Panc1 (cell line): ENCODE data around the gene LTBP2. TPM values are rescaled to one million over a fixed set of nuclear protein-coding genes. Genes with fewer than 3 reads are reported as not detected.

Source experiments
- ATAC-seq: fragments of 200-7000 bp; cut with Tn5 transposase; 2 replicates; pipeline ENCODE4 v1.9.1; 2020; ENCODE audit warnings: mild to moderate bottlenecking, moderate library complexity
- BruUV-seq: library from RNA; stranded (reverse); fragments of 400-500 nt; replicated peaks from 2 replicates; lab custom pipeline; 2021; lab: Mats Ljungman, UMichigan
- CTCF ChIA-PET: fragments of 300-600 bp; sonication (Branson Sonifier 250); formaldehyde crosslinking; loops from one replicate; lab custom pipeline; 2022; ENCODE audit warnings: antibody characterized with exemption; lab: Charles Lee
- POLR2A ChIA-PET: fragments of 300-600 bp; sonication (Branson Sonifier 250); formaldehyde crosslinking; loops from one replicate; lab custom pipeline; 2022; ENCODE audit warnings: antibody characterized with exemption; lab: Charles Lee
- DNase-seq: peaks from one replicate; pipeline ENCODE4 v3.0.0-alpha.2; 2010; ENCODE audit warnings: low read depth, low spot score
- H3K27ac ChIP-seq: 2 replicates; pipeline ENCODE4 v1.5.1; 2011; ENCODE audit warnings: mild to moderate bottlenecking, low read length, inconsistent platforms
- H3K27me3 ChIP-seq: fragments of 200-500 bp; sonication (Bioruptor generic); 2 replicates; pipeline ENCODE4 v1.6.0; 2014; ENCODE audit warnings: low read length, inconsistent platforms; ENCODE audit not compliant: control insufficient read depth, insufficient read depth
- H3K36me3 ChIP-seq: fragments of 200-500 bp; sonication (Bioruptor generic); 2 replicates; pipeline ENCODE4 v1.5.1; 2014; ENCODE audit warnings: inconsistent platforms, mild to moderate bottlenecking, low read length, moderate library complexity; ENCODE audit not compliant: control insufficient read depth, insufficient read depth
- H3K4me1 ChIP-seq: 2 replicates; pipeline ENCODE4 v1.5.1; 2011; ENCODE audit warnings: inconsistent platforms, mild to moderate bottlenecking, low read length, moderate library complexity; ENCODE audit not compliant: control insufficient read depth, insufficient read depth
- H3K4me3 ChIP-seq, 2 experiments: 2 replicates each; pipeline ENCODE4 v1.5.1; 2011 to 2012; ENCODE audit warnings: low read depth in 2 of 2, low read length in 2 of 2, mild to moderate bottlenecking in 2 of 2, inconsistent platforms in 1 of 2, moderate library complexity in 1 of 2
- H3K9me3 ChIP-seq: fragments of 200-500 bp; sonication (Bioruptor generic); 2 replicates; pipeline ENCODE4 v1.5.1; 2014; ENCODE audit warnings: low read depth, mild to moderate bottlenecking, inconsistent platforms, low read length, moderate library complexity; ENCODE audit not compliant: control insufficient read depth, insufficient read depth
- CTCF ChIP-seq: fragments of 450-650 bp; IDR thresholded peaks from 2 replicates; pipeline ENCODE4 v1.5.1; 2017; ENCODE audit warnings: mild to moderate bottlenecking
- POLR2AphosphoS5 ChIP-seq: IDR thresholded peaks from 2 replicates; pipeline ENCODE4 v1.6.1; 2012; ENCODE audit warnings: mild to moderate bottlenecking, low read depth, low read length, moderate library complexity
- REST ChIP-seq, 2 experiments: IDR thresholded peaks; 2 replicates each; pipeline ENCODE4 v1.6.1; 2011 to 2012; ENCODE audit warnings: low read depth in 2 of 2, control low read depth in 1 of 2, low read length in 1 of 2, mild to moderate bottlenecking in 1 of 2, moderate library complexity in 1 of 2; ENCODE audit not compliant: insufficient read depth in 1 of 2
- SIN3A ChIP-seq: IDR thresholded peaks from 2 replicates; pipeline ENCODE4 v1.6.1; 2012; ENCODE audit warnings: low read depth, mild to moderate bottlenecking, low read length, moderate library complexity, borderline replicate concordance; ENCODE audit not compliant: insufficient read depth
- TCF7L2 ChIP-seq: IDR thresholded peaks from 2 replicates; pipeline ENCODE4 v1.6.1; 2011; ENCODE audit warnings: mild to moderate bottlenecking, low read depth, low read length, inconsistent platforms
- in situ Hi-C: cut with HindIII; loops from 2 replicates; pipeline ENCODE4 v1.10.0; 2016; ENCODE audit warnings: low sequenced_read_pairs, low pct_unique_long_range_greater_than_20kb
- intact Hi-C: fragments of 100-400 bp; cut with micrococcal nuclease; formaldehyde crosslinking; loops from one replicate; pipeline ENCODE4 v1.10.0; 2022; ENCODE audit not compliant: unreplicated experiment
- total RNA-seq: library from RNA; stranded (reverse); gene quantifications from one replicate; pipeline ENCODE4 v1.2.1, GENCODE V29; 2021; ENCODE audit not compliant: unreplicated experiment

LTBP2 gene
- total RNA-seq, 1 experiment from 2014 or later: 69.8 TPM

GRCh38 chr14:74637178-74637550 lies 25.1 kb upstream of the LTBP2 start:
- no peak for ATAC-seq
- POLR2A ChIA-PET: no interaction called here
- H3K9me3 ChIP-seq: no peaks in the 10 kb centered on the region
- in situ Hi-C loops (no loop called here), intact Hi-C loops (no loop called here)
- H3K36me3 ChIP-seq: no peaks in the 10 kb centered on the region
- H3K4me3 ChIP-seq: no peak overlapping the region
- no peaks in the 10 kb centered on the region for H3K27me3 ChIP-seq
- TF ChIP-seq SIN3A: no peak
- TF ChIP-seq REST (IDR thresholded peaks at IDR 0.05; ENCODE audit: insufficient read depth in 1 of 2, low read depth in 2 of 2, low read length in 1 of 2): no peak
- no peak for TF ChIP-seq TCF7L2
- no peak for TF ChIP-seq CTCF
- TF ChIP-seq POLR2AphosphoS5: no peak
- CTCF ChIA-PET: interaction anchor here (0.6 kb wide), 1 partner anchor 269 kb away, joined by 3 read pairs; no protein-coding TSS in a partner anchor
- no peak for DNase-seq
- H3K27ac ChIP-seq: no peak overlapping the region
- no TSS peak for BruUV-seq
- no peaks in the 10 kb centered on the region for H3K4me1 ChIP-seq

- ATAC-seq: no peak
- ChIA-PET POLR2A (no interaction called here), CTCF (no interaction called here)
- Histone ChIP-seq H3K9me3 (no peaks in the 10 kb centered on the region), H3K4me3 (no peak overlapping the region), H3K4me1 (no peaks in the 10 kb centered on the region), H3K27me3 (no peaks in the 10 kb centered on the region), H3K27ac (0 out of 2 replicates have a peak overlapping the region, but pooled peaks have one; percentile 2), H3K36me3 (no peaks in the 10 kb centered on the region)
- BruUV-seq: no TSS peak
- TF ChIP-seq POLR2AphosphoS5 (no peak), TCF7L2 (no peak), REST (IDR thresholded peaks at IDR 0.05; ENCODE audit: insufficient read depth in 1 of 2, low read depth in 2 of 2, low read length in 1 of 2) (no peak), SIN3A (no peak), CTCF (no peak)
- intact Hi-C loops (no loop called here), in situ Hi-C loops (no loop called here)
- DNase-seq: no peak
Measured at GRCh38 chr14:74636424-74637177, 24.6 kb upstream of the LTBP2 start.
